PFSK-1 (cell line): ENCODE measurements around the gene MAJIN.

ENCODE experiments used
- FOXP2 ChIP-seq: optimal IDR thresholded peaks from 2 replicates; pipeline ENCODE3; 2011; ENCODE audit warnings: borderline replicate concordance, control low read depth, inconsistent platforms; ENCODE audit not compliant: insufficient read depth; ENCODE audit errors: extremely low read length, extremely low read depth
- POLR2AphosphoS5 ChIP-seq: IDR thresholded peaks from 2 replicates; pipeline ENCODE4 v1.6.1; 2012; ENCODE audit warnings: low read depth, mild to moderate bottlenecking, control low read depth, low read length, moderate library complexity
- SIN3A ChIP-seq: IDR thresholded peaks from 2 replicates; pipeline ENCODE4 v1.6.1; 2012; ENCODE audit warnings: mild to moderate bottlenecking, low read length, moderate library complexity, borderline replicate concordance; ENCODE audit not compliant: insufficient read depth
- TAF1 ChIP-seq: IDR thresholded peaks from 2 replicates; pipeline ENCODE4 v1.6.1; 2012; ENCODE audit warnings: low read length, control low read depth, borderline replicate concordance; ENCODE audit not compliant: insufficient read depth
- TF ChIP-seq, protein P1 (sequence below), 2 experiments: IDR thresholded peaks; 2 replicates each; pipeline versions ENCODE4 v1.6.1 to v1.8.0; 2011 to 2012; ENCODE audit warnings: low read depth in 2 of 2, low read length in 2 of 2, control low read depth in 1 of 2, inconsistent platforms in 1 of 2, mild to moderate bottlenecking in 1 of 2, moderate library complexity in 1 of 2; ENCODE audit not compliant: insufficient read depth in 1 of 2

Gene MAJIN

DNA sequence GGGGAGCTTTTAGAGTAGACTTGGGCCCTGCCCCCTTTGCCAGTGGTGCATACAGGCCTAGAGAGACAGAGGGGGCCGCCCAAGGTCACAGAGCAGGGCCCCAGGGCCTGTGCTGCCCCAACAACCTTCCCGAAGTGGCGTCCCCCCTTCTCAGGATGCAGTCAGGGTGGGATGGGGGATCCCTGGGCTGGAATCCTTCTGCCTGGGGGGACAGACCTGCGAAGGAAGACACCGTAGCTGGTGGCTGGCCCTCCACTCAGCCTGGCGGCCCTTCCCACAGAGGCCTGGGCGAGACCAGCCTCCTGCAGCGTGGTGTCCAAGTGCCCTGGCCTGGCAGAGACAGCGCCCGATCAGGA is 79.1 kb downstream of the MAJIN start:
- TF ChIP-seq FOXP2 (no peak), SIN3A (no peak)

DNA sequence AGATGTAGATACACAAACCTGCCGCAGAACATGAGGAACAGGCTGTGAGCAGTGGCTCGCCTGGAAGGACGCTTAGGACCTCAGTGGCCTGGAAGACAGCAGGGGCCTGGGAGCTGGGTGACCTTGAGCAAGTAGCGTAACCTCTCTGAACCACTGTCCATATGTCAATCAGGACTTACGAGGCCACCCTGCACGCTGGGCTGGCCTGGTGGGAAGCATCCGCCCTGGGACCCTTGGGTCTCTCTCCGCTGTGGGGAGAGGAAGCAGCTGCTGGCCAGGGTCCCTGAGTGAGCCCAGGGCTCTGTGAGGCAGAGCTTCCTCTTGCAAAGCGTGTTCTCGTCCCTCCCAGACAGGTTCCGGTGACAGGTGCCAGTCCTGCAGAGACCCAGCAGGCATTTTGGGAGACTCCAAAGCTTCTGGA is 79.5 kb downstream of the MAJIN start:
- TF ChIP-seq POLR2AphosphoS5, result no peak
- no peak for TF ChIP-seq FOXP2
- TF ChIP-seq SIN3A, result no peak
- TF ChIP-seq TAF1, result no peak
- TF ChIP-seq, protein P1, sequence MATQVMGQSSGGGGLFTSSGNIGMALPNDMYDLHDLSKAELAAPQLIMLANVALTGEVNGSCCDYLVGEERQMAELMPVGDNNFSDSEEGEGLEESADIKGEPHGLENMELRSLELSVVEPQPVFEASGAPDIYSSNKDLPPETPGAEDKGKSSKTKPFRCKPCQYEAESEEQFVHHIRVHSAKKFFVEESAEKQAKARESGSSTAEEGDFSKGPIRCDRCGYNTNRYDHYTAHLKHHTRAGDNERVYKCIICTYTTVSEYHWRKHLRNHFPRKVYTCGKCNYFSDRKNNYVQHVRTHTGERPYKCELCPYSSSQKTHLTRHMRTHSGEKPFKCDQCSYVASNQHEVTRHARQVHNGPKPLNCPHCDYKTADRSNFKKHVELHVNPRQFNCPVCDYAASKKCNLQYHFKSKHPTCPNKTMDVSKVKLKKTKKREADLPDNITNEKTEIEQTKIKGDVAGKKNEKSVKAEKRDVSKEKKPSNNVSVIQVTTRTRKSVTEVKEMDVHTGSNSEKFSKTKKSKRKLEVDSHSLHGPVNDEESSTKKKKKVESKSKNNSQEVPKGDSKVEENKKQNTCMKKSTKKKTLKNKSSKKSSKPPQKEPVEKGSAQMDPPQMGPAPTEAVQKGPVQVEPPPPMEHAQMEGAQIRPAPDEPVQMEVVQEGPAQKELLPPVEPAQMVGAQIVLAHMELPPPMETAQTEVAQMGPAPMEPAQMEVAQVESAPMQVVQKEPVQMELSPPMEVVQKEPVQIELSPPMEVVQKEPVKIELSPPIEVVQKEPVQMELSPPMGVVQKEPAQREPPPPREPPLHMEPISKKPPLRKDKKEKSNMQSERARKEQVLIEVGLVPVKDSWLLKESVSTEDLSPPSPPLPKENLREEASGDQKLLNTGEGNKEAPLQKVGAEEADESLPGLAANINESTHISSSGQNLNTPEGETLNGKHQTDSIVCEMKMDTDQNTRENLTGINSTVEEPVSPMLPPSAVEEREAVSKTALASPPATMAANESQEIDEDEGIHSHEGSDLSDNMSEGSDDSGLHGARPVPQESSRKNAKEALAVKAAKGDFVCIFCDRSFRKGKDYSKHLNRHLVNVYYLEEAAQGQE (IDR thresholded peaks at IDR 0.05; ENCODE audit: insufficient read depth in 1 of 2, low read depth in 2 of 2, low read length in 2 of 2), result no peak

DNA sequence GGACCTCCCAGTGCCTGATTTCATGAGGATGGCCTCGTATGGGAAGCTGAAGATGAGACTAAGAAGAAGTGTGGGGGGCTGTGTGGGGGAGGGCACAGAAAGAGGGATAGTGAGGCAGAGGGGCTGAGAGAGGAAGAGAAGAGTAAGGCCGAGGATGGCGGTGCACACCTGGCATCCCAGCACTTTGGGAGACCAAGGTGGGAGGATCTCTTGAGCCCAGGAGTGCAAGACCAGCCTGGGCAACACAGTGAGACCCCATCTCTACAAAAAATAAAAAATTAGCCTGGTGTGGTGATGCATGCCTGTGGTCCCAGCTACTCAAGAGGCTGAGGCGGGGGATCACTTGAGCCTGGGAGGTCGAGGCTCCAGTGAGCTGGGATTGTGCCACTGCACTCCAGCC is 80.0 kb downstream of the MAJIN start:
- no peak for TF ChIP-seq TAF1
- TF ChIP-seq SIN3A, result no peak
- TF ChIP-seq FOXP2, result no peak
- no peak for TF ChIP-seq POLR2AphosphoS5
- TF ChIP-seq, protein P1 (IDR thresholded peaks at IDR 0.05; ENCODE audit: insufficient read depth in 1 of 2, low read depth in 2 of 2, low read length in 2 of 2), result no peak

DNA sequence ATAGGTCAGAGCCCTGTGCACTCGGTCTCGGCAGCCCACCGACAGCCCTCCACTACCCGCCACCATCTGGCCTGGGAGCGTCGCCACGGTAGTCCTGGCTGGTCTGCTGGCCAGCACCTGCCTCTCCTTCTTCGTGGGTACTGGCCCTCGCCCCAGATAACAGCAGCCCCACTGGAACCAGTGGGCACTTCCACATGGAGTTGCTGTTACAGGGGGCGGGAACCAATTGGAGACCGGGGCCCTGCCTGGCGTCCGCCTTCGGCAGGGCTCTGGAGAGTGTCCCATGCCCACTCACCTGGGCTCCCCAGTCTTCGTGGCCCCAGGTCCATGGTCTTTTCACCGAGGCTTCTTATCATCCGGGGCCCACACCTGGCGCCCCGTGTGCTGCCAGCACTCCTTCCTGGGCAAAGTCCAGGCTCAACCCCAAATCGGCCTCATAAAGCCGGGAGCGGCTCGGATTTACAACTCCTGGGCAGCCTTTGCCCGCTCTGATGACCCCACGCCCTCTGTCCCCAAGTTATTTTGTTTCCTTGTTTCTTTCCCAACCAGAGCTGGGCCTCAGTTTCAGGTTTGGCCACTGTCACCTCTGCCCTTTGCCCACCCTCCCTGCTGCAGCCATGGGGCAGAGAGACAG is 80.6 kb downstream of the MAJIN start:
- TF ChIP-seq, protein P1 (IDR thresholded peaks at IDR 0.05; ENCODE audit: insufficient read depth in 1 of 2, low read depth in 2 of 2, low read length in 2 of 2), result no peak
- TF ChIP-seq FOXP2 (no peak), TAF1 (no peak), SIN3A (no peak), POLR2AphosphoS5 (no peak)

DNA sequence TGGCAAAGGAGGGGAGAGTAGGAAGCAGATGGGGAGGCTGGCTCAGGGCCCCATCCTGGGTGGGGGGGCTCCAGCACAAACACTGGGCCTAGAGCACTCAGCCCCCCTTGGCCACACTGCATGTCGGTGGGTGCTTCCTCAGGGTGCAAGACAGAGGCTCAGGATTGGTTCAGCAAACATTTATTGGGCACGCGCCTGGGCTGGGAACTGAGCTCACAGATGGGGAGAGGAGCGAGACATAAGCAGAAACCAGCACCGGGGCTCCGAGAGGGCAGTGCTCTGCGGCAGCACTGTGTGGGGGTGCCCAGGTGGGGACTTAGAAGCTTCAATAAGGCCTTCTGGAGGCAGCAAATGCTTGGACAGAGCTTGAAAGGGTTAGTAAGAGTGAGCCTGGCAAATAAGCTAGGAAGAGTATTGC is 81.4 kb downstream of the MAJIN start:
- TF ChIP-seq SIN3A, result no peak
- TF ChIP-seq POLR2AphosphoS5, result no peak
- TF ChIP-seq TAF1, result no peak
- no peak for TF ChIP-seq FOXP2
- TF ChIP-seq, protein P1 (IDR thresholded peaks at IDR 0.05; ENCODE audit: insufficient read depth in 1 of 2, low read depth in 2 of 2, low read length in 2 of 2), result no peak
